WTC11 (cell line): ENCODE data around the gene TPK1.

ENCODE experiments used
- ATF2 ChIP-seq: sonication (generic); formaldehyde crosslinking; IDR thresholded peaks from 2 replicates; pipeline ENCODE4 v1.8.1; 2022; ENCODE audit warnings: low read depth, missing genetic modification reagents, borderline replicate concordance
- TF ChIP-seq, protein P1 (sequence below): fragments of 200-600 bp; IDR thresholded peaks from 2 replicates; pipeline ENCODE4 v1.8.0; 2022; ENCODE audit warnings: antibody characterized with exemption

DNA sequence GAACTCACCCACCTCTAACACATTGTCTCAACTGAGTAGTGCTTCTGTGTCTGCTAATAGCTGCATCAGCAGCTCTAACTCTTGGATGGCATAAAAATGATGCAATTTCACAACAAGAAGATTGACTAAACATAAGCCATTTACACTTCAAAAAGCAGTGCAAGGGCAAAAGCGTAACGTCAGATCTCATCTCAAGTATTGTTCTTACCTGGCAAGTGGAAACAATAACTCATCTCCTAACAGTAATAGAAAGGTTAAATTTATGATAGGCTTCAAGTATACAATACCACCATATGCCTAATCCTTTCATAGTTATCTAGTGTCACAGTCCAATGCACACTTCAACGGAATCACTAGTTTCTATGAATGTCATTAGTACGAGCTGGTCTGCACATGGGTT lies 14.8 kb downstream of the TPK1 start:
- TF ChIP-seq, protein P1, sequence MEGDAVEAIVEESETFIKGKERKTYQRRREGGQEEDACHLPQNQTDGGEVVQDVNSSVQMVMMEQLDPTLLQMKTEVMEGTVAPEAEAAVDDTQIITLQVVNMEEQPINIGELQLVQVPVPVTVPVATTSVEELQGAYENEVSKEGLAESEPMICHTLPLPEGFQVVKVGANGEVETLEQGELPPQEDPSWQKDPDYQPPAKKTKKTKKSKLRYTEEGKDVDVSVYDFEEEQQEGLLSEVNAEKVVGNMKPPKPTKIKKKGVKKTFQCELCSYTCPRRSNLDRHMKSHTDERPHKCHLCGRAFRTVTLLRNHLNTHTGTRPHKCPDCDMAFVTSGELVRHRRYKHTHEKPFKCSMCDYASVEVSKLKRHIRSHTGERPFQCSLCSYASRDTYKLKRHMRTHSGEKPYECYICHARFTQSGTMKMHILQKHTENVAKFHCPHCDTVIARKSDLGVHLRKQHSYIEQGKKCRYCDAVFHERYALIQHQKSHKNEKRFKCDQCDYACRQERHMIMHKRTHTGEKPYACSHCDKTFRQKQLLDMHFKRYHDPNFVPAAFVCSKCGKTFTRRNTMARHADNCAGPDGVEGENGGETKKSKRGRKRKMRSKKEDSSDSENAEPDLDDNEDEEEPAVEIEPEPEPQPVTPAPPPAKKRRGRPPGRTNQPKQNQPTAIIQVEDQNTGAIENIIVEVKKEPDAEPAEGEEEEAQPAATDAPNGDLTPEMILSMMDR, result no peak
- no peak for TF ChIP-seq ATF2
